Esophagus muscularis mucosa (tissue), 3 donors: Measurements from ENCODE around the gene TMC7.

Experiments
- CTCF ChIP-seq, 3 experiments: fragments of 200-600 bp in 2 of 3; fragments of 450-650 bp in 1 of 3; sonication (generic) in 2 of 3; IDR thresholded peaks; one replicate each; pipeline ENCODE4 v1.5.1; 2017 to 2019; ENCODE audit warnings: antibody characterized with exemption in 3 of 3, mild to moderate bottlenecking in 2 of 3, moderate library complexity in 1 of 3
- POLR2A ChIP-seq: fragments of 450-650 bp; IDR thresholded peaks from one replicate; pipeline ENCODE4 v1.6.1; 2017; ENCODE audit warnings: antibody characterized with exemption, moderate library complexity, mild to moderate bottlenecking, low read depth
- POLR2AphosphoS5 ChIP-seq, 2 donors: sonication (generic); formaldehyde crosslinking; IDR thresholded peaks; one replicate each; pipeline ENCODE4 v1.6.1; 2017; ENCODE audit warnings: antibody characterized with exemption in 2 of 2

GRCh38 chr16:19020689-19021088, 37.0 kb downstream of the TMC7 start:
- TF ChIP-seq POLR2A (no peak), POLR2AphosphoS5 (IDR thresholded peaks at IDR 0.05) (no peak), CTCF (IDR thresholded peaks at IDR 0.05) (no peak)
